Activated CD8-positive, alpha-beta memory T cell treated with anti-CD3 and anti-CD28 coated beads, Interleukin-2, amount 50 U/mL, for 4 hours (primary cell): ENCODE measurements around the gene ASAP2.

Source experiments
- DNase-seq: peaks from one replicate; pipeline ENCODE4 v3.0.0-alpha.2; 2020

The ASAP2 gene

DNA sequence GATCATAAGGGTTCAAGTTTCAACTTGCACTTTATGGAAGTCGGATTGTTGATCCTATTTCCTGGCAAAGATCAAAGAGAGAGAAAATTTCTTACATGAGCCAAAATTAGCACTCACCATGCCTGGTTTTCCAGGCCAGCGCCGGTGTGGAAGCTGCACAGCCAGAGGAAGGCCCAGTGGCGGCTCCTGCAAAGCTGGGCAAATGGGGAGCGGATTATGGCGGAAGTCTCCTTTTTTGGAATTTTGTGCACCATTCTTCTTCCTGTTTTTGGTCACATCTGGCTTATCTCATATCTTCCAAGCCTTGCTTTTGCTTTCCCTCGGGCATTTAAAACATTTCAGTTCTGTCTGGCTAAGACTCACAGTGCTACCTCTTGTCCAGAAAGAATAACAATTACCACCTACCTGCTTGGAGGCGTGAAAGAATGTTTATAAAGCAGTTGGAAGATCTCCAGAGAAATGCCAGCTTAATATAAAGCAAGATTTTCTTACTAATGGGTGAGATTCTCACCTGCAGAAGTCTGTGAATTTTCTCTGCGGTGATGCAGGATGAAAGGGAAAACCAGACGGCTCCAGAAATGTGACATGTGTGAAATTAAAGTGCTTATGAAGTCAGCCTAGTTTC is 94.3 kb downstream of the ASAP2 start:
- no peak for DNase-seq

DNA sequence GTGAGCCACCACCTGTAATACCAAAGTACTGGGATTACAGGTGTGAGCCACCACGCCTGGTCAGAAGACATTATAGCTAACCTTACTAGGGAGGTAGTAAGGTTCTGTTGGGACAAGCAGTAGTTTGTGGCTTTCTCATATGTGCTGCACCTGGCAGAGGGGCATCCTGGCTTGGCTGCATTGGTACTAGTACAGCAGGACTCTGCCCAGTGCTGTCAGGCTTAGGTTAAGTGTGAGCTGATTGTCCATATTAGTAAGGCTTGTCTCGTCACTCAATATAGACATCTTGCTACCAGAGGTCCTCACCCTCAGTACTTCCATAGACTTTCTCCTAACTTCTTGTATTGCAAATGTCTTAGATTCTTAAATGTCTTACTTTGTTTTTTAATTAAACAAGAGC is 96.1 kb downstream of the ASAP2 start:
- no peak for DNase-seq

DNA sequence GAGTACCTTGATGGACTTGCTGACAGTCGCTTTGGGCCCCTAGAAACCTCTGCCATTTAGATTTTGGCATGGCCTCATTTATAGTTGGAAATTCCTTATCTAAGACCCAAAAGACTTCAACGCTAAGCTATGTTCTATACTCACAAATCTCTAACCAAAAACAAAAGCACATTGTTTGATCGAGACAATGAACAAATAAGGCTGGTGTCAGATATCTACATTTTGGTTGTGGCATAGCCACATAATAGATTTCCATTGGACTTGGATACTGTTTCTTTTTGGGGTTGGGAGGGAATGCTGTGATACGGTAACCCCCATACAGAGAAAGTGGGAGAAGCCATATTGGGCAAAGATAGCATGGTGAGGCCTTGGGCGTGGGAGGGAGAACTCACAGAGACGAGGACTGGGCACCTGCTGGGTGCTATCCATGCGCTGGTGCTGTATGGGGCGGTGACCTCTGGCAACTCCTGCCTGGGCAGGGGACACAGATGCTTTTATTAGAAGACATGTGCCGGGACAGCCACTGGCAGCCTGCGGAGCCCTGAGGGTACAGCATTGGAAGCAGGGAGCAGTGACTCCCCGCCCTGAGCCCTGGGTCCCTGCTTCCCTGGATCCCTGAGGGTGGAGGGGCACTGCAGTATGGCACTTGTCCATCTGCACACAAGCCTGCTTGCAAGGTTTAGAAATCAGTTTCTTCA is 97.1 kb downstream of the ASAP2 start:
- no peak for DNase-seq

DNA sequence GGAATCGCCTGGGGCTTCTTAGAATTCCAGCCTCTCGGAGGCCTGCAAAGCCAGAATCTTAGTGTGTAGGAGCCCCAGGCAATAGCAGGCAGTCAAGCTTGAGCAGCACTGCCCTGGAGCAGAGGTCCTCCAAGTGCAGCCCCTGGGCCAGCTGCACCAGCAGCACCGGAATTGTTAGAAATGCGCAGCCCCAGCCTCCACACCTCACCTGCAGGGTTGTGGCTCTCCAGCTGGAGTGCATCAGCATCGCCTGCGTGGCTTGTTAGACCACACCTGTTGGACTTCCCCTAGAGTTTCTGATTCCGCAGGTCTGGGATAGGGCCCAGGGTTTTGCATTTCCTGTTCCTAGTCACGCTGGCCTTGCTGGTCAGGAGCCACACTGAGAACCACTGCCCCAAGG is 100.3 kb downstream of the ASAP2 start:
- DNase-seq: no peak

DNA sequence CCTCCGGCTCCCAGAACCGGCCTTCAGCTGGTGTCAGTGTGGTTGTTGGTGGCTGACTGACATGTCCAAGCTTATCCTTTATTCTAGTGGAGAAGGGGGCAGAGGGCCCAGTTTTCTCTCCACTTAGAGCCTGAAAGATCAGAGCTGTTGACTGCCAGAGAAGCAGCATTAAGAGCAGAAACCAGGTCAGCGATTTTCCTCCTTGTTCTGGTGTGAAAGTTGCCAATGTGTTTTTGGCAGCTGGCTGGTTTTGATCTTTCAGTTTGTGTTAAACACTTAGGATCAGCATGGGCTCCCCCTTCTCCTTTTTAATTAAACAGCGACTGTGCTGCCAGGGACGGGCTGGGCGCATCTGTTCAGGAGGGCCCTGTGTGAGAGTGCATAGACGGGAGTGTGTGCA is 100.9 kb downstream of the ASAP2 start:
- DNase-seq: no peak

DNA sequence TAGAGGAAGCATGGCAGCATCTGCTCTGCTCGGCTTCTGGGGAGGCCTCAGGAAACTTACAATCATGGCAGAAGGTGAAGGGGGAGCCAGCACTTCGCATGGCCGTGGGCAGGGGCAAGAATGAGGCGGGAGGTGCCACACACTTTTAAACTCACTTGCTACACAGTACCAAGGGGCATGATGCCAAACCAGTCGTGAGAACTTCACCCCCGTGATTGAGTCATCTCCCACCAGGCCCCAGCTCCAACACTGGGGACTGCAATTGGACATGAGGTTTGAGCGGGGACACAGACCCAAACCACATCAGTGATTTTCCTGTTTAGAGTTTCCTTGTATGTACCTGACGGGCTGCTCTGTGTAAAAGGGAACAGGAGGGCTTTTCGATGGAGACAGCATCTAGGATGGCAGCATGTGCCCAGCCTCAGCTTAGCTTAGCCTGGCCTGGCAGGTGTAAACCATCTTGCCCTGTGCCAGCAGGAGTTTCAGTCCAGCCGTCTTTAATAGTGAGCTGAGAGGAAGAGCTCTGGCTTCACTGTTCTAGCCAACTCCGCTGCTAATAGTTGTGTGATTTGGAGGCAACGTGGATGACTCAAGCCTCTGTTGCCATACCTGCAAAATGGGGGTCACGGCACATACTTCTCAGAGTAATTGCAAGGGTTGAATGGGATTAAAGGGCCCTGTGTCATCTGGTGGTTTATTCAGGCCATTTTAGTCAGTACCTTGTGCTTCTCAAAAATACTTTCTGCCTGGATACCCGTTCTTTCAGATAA is 101.8 kb downstream of the ASAP2 start:
- DNase-seq: no peak

DNA sequence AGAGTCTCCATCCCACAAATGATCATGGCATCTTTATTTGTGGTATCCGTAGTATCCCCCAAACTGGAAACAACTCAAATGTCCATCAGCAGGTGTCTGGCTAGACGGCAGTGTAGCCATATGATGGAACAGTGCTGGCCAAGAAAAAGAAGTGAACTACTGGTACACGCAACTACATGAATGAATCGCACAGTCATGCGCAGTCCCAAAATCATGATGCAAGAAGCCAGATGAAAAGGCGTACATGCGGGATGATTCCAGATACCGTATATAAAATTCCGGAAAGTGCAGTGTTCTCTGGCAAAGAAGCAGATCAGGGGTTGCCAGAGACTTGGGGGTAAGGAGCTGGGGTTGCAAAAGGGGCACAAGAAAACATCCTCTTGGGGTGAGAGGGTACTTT is 102.5 kb downstream of the ASAP2 start:
- no peak for DNase-seq

DNA sequence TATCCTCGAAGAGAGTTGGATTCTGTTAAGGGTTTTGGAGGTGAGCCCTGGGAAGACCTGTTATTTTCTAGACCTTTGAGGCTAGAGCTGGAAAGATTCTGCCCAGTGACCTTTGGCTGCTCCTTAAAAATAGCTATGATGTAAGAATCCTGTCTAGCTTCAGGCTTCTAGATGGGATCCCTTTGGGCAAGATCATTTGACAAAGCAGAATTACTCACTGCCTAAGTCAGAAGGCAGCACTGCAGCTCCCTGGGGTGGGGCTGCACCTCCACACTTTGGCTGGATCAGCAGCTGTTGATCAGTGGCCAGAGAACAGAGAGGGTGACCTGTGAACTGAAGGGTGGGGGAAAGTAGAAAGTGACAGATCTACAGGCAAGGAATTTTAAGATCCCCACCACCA is 103.8 kb downstream of the ASAP2 start:
- DNase-seq: no peak

DNA sequence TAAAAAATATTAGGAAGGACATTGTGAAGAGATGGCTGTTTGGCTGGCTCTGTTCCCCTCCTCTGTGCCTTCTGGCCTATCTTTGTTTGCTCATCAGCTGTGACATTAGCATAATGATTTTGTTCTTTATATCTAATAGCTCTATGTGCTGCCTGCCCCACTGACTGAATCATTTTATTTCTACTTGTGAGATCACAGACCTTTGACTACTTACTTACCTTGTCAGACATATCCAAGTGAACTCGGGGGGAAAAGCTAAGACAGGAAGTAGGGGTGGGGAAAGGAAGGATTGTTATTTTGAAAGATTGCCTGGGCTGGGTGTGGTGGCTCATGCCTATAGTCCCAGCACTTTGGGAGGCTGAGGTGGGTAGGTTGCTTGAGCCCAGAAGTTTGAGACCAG is 104.2 kb downstream of the ASAP2 start:
- DNase-seq: no peak

DNA sequence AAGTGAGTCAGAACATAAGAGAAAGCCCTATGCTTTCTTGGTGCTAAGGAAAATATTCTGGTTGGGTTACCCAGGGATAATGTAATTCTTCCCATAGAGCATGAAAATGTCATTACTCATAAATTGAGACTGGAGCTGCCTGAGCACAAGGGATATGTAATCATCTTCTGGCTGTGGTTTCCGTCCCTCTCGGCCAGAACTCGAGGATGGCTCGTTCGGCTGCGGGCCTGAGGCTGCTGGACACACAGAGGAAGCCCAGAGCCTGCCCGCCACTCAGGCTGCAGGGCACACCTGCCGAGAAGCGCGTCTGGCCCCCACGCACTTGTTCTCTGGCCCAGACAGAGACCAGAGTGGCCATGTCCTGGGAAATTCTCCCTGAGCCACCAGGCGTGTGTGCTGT is 104.9 kb downstream of the ASAP2 start:
- DNase-seq: no peak

DNA sequence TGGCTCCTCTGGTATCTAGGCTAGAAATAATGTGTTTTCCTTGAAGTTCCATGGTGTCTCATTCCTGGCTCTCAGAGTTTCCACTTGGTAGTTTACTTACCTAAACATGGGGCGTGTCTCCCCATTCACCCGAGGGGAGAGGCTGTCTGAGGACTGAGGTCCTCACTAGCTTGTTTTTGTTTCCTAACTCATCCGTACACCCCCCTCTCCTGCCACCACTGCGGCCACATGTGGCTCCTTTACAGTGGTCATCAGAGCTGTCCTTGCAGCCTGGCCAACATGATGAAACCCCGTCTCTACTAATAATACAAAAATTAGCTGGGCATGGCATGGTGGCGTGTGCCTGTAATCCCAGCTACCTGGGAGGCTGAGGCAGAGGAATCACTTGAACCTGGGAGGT is 106.0 kb downstream of the ASAP2 start:
- DNase-seq: no peak

DNA sequence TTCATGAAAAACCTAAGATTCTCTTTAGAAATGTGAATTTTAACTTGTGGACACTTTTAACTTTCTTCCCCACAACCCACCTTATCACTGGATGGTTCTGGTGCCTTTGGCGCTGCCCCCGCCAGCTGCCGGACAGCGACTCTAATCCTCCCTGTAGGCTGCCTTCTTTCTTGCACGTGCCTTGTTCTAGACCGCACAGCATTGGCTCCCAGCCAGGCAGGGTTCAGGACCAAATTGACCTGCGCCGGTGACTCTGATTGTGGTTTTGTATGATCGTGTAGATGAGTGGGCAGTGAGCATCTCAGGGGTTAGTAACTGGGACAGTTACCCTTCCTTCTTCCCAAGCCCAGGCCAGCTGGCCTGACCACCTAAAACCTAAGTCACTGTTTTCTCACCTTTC is 106.8 kb downstream of the ASAP2 start:
- no peak for DNase-seq

DNA sequence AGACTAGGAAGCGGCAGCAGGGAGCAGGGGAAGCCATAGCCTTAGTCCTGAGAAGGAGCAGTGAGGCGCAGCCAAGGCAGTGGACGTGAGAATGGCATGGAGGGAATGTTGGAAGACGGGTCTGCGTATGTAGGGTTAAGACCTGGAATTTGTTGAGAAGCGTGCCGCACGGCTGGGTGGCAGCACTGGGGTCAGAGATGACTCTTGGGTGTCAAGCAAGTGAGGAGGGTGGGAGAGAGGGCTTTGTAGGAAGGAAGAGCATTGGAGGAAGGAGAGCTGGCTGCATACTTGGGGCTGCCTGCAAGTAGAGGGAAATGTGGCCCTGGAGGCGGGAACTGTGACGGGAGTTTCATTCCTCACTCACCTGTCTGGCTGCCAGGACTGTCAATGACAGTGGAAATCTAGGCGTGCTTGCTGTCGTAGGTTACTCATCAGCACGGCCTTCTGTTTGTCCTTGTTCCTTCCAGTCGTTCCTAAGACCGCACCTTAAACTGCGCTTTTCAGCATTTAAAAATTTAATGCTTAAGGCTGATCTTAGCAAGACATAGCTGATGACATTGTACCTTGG is 108.8 kb downstream of the ASAP2 start:
- DNase-seq: no peak

DNA sequence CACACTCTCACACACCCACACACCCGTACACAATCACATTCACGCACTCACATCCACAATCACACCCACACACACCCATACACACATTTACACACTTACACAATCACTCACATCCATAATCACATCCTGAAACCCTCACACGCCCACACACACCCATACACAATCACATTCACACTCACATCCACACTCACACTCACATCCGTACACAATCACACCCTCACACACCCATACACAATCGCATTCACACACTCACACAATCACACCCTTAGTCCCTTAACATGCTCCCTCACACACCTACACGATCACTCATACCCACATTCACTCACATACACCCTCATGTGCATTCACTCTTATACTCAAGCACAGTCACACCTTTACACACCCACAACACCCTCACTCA is 110.9 kb downstream of the ASAP2 start:
- no peak for DNase-seq

DNA sequence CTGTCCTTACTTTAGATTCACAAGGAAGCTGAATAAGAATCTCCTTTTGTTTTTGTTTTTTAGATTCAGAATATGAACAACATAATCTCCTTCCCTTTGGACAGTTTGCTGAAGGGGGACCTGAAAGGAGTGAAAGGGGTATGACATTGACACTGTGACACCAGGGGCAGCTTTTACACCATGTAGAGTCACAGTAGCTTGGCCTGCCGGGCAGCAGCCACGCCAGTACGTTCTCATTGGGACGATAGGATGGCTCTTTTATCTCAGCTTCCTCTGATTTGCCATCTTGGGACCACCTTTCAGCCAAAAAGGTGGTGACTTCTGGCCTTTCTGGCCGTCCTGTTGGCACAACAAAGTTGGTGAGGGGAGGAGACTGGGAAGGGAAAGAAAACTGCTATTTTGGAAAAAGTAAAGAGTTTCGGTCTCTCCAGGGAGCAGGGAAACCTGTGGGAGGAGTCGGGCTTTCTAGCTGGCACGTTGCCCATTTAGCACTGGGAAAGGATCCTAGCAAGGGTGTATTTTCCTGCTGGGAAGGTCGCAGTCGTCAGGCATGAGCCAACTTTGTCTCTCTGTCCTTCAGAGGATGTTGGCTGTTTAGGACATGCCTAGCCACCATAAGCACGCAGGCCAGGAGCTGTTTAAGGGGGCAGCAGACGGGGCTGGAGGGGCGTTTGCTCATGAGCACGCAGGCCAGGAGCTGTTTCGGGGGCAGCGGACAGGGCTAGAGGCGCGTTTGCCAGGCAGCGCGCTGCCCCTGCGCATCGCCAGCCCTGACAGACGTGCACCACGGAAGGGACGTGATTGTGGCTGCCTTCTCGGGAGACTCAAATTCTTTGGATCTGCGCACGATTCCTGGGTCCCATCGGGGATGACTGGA is 112.1 kb downstream of the ASAP2 start:
- DNase-seq: no peak

DNA sequence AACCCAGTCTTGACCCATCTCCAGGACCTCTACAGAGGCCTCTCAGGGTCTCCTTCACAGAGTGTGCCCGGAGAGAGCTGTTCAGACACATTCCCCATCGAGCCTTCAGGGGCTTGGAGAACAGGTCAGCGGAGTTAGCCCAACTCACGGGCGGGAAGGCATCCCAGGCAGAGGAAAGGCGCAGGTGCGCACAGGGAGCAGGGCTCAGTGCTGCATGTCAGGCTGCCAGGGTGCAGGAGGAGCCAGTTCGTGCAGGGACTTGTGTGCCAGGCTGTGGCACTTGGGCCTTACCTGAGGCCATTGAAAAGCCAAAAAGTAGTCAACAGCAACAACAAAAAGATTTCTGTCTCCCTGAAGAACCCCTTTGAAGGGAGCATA is 112.7 kb downstream of the ASAP2 start:
- no peak for DNase-seq

DNA sequence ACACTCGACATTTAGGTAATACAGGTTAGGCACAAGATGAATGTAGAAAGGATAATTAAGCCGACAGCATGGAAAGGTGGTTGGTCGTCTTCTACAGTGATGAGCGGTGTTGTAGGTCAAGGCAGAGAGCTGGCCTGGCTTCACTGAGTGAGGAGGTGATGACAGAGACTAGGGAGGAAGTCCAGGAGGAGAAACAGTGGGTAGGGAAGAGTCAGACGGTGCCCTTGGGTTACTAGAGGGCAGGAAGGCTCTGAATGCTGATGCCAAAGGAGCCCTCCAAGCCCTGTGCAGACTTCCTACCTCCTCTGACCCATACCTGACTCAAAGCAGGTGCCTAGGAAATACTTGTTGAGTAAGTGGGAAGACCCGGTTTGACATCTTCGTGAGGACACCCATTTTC is 116.0 kb downstream of the ASAP2 start:
- DNase-seq: no peak

DNA sequence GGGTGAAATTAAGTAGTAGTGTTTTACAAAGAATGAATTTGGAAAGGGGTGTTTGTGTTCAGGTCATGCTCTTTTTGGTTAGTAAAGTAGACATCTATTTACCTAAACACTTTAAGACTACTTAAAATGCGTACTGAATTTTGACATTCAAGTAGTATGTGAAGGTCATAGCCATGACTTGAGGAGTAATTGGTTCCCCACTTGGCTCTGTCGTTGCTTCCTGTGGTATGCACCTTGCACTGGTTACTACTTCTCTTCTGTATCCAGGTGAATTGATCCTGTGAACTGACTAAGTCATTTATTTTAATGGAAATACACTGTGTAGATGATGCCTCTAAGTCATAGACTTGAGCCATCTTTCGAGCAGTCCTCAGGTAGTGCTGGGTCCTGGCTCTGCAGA is 118.8 kb downstream of the ASAP2 start:
- no peak for DNase-seq

DNA sequence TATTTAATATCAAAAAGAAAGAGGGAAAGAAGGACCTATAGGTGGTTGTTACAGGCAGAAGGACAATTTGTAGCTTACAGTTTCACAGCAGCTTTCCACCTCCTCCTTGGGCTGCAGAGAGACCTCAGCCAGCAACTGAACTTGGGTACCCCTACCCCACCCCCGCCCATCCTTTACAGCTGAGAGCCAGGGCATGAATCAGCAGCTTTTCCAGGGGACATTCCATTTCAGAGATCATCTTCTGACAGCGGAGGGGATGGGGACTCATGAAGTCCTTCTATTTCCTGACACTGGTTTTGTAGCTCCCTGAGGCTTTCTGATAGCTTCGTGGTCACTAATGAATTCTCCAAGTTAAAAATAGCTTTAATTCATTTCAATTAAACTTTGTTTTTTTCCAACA is 120.4 kb downstream of the ASAP2 start:
- no peak for DNase-seq

DNA sequence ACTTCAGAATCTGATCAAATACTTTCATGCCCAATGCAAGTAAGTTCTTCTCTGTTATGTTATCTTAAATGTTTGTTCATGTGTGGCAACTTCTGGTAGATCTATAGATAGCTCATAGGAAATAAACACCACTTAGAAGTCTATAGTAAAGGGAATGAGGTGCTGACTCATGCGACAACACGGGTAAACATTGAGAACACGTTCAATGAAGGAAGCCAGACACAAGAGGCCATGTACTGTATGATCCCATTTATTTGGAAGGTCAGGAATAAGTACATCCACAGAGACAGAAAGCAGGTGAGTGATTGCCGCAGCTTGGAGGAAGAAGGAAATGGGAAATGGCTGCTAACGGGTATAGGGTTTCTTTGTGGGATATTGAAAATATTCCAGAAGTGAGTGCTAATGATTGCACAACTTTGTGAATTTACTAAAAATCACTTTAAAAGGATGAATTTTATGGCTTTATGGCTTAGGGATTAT is 121.3 kb downstream of the ASAP2 start:
- DNase-seq: no peak

DNA sequence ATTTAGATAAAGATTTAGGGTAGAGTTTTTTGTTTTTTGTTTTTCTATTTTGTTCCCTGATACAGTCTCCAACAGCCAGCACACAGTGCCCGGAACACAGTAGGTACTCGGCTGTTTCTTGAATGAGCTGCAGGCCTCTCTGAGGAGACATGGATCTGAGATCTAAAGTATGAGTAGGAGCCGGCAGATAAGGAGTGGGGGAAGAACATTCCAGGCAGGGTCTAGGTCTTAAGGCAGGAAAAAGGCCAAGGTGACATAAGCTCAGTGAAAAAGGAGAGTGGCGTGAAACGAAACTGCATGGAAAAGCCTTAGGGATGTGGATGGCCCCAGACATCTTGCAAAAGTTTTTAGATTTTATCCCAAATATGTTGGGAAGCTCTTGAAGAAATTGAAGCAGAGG is 122.3 kb downstream of the ASAP2 start:
- no peak for DNase-seq

DNA sequence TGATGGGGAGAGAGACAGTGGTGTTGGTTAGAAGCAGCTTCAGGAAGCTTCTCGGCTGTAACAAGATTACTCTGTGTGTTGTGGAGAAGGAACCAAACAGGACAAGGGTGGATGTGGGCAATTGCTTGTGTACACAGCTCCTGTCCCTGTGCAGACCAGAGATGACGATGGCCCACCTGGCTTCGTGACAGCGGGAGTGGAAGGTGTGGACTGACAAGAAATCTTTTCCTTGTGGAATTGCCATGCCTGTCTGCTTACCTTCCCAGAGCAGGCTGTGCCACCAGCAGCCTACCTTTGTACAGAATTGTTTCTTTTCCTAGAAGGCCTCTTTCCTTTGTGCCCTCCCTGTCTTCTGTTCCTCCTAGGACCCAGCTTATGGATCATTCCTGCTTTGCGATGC is 122.9 kb downstream of the ASAP2 start:
- DNase-seq: no peak
